ENCODE results near the gene SEC24B.

DNA sequence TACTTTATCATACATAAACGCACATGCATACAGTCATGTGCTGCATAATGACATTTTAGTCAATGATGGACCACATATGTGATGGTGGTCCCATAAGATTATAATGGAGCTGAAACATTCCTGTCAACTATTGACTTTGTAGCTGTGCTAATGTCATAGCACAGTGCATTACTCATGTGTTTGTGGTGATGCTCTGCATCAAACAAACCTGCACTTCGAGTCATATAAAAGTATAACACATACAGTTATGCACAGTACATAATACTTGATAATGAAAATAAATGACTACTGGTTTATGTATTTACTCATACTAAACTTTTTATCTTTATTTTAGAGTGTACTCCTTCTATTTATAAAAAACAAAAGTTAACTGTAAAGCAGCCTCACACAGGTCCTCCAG is 65.9 kb downstream of the SEC24B start:
- TF ChIP-seq, protein P1, sequence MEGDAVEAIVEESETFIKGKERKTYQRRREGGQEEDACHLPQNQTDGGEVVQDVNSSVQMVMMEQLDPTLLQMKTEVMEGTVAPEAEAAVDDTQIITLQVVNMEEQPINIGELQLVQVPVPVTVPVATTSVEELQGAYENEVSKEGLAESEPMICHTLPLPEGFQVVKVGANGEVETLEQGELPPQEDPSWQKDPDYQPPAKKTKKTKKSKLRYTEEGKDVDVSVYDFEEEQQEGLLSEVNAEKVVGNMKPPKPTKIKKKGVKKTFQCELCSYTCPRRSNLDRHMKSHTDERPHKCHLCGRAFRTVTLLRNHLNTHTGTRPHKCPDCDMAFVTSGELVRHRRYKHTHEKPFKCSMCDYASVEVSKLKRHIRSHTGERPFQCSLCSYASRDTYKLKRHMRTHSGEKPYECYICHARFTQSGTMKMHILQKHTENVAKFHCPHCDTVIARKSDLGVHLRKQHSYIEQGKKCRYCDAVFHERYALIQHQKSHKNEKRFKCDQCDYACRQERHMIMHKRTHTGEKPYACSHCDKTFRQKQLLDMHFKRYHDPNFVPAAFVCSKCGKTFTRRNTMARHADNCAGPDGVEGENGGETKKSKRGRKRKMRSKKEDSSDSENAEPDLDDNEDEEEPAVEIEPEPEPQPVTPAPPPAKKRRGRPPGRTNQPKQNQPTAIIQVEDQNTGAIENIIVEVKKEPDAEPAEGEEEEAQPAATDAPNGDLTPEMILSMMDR (conservative IDR thresholded peaks at IDR 0.05; ENCODE audit: low read depth, low read length) = no peak
- TF ChIP-seq EZH2 (IDR thresholded peaks at IDR 0.05; ENCODE audit: borderline replicate concordance, low read depth, low read length, poor library complexity, severe bottlenecking) = no peak
